SK-N-SH treated with all-trans-retinoic acid at 6 μM for 48 hours (cell line): ENCODE results near the gene ATP11A.

ENCODE experiments used
- ATAC-seq: fragments of 200-7000 bp; cut with Tn5 transposase; 3 replicates; pipeline ENCODE4 v1.9.1; 2020; ENCODE audit warnings: mild to moderate bottlenecking, moderate library complexity
- ARNTL ChIP-seq: fragments of 450-650 bp; formaldehyde crosslinking; IDR thresholded peaks from 2 replicates; pipeline ENCODE4 v1.5.0; 2020; ENCODE audit warnings: low read depth, mild to moderate bottlenecking, moderate library complexity, borderline replicate concordance
- BACH2 ChIP-seq: fragments of 250-450 bp; sonication (Bioruptor Pico); IDR thresholded peaks from 2 replicates; pipeline ENCODE4 v1.9.0; 2021; ENCODE audit warnings: mild to moderate bottlenecking, borderline replicate concordance
- CREB5 ChIP-seq: fragments of 250-450 bp; sonication (Bioruptor Pico); IDR thresholded peaks from 2 replicates; pipeline ENCODE4 v1.5.1; 2020; ENCODE audit warnings: low read depth, mild to moderate bottlenecking, moderate library complexity
- CSDC2 ChIP-seq: fragments of 250-450 bp; sonication (Bioruptor Pico); IDR thresholded peaks from 2 replicates; pipeline ENCODE4 v1.5.0; 2020; ENCODE audit warnings: mild to moderate bottlenecking, moderate library complexity
- CSRNP3 ChIP-seq: fragments of 250-450 bp; sonication (Bioruptor Pico); IDR thresholded peaks from 2 replicates; pipeline ENCODE4 v1.5.1; 2021; ENCODE audit warnings: mild to moderate bottlenecking, moderate library complexity
- ESRRG ChIP-seq: fragments of 250-450 bp; sonication (Bioruptor Pico); IDR thresholded peaks from 2 replicates; pipeline ENCODE4 v1.6.1; 2021; ENCODE audit warnings: mild to moderate bottlenecking
- GLIS3 ChIP-seq: fragments of 250-450 bp; sonication (Bioruptor Pico); IDR thresholded peaks from 2 replicates; pipeline ENCODE4 v1.5.0; 2020; ENCODE audit warnings: mild to moderate bottlenecking, moderate library complexity
- ISL1 ChIP-seq: fragments of 250-450 bp; sonication (Bioruptor Pico); IDR thresholded peaks from 2 replicates; pipeline ENCODE4 v2.1.2; 2022; ENCODE audit warnings: mild to moderate bottlenecking, moderate library complexity
- POU6F1 ChIP-seq: fragments of 250-450 bp; sonication (Bioruptor Pico); IDR thresholded peaks from 2 replicates; pipeline ENCODE4 v1.8.0; 2021; ENCODE audit warnings: low read depth, mild to moderate bottlenecking, moderate library complexity, borderline replicate concordance
- PPARA ChIP-seq: fragments of 250-450 bp; sonication (Bioruptor Pico); IDR thresholded peaks from 2 replicates; pipeline ENCODE4 v1.5.0; 2020; ENCODE audit warnings: mild to moderate bottlenecking, borderline replicate concordance
- RARB ChIP-seq: fragments of 250-450 bp; sonication (Bioruptor Pico); IDR thresholded peaks from 2 replicates; pipeline ENCODE4 v1.8.0; 2021; ENCODE audit warnings: mild to moderate bottlenecking, moderate library complexity
- SNAI2 ChIP-seq: fragments of 250-450 bp; sonication (Bioruptor Pico); IDR thresholded peaks from 2 replicates; pipeline ENCODE4 v1.5.0; 2020; ENCODE audit warnings: mild to moderate bottlenecking, moderate library complexity
- TCF4 ChIP-seq: fragments of 250-450 bp; sonication (Bioruptor Pico); IDR thresholded peaks from 2 replicates; pipeline ENCODE4 v1.8.0; 2021; ENCODE audit warnings: mild to moderate bottlenecking, moderate library complexity, borderline replicate concordance
- TOX ChIP-seq: fragments of 250-450 bp; sonication (Bioruptor Pico); IDR thresholded peaks from 2 replicates; pipeline ENCODE4 v1.8.0; 2021; ENCODE audit warnings: mild to moderate bottlenecking, moderate library complexity, borderline replicate concordance
- TSHZ2 ChIP-seq: fragments of 250-450 bp; sonication (Bioruptor Pico); IDR thresholded peaks from 2 replicates; pipeline ENCODE4 v1.5.0; 2020; ENCODE audit warnings: mild to moderate bottlenecking, moderate library complexity
- ZC3H10 ChIP-seq: fragments of 250-450 bp; sonication (Bioruptor Pico); IDR thresholded peaks from 2 replicates; pipeline ENCODE4 v1.5.1; 2021; ENCODE audit warnings: mild to moderate bottlenecking, moderate library complexity
- ZFP3 ChIP-seq: fragments of 250-450 bp; sonication (Bioruptor Pico); IDR thresholded peaks from 2 replicates; pipeline ENCODE4 v1.5.0; 2020; ENCODE audit warnings: mild to moderate bottlenecking, moderate library complexity
- ZFP30 ChIP-seq: fragments of 450-650 bp; formaldehyde crosslinking; IDR thresholded peaks from 2 replicates; pipeline ENCODE4 v1.5.0; 2022; ENCODE audit warnings: mild to moderate bottlenecking, moderate library complexity
- ZNF565 ChIP-seq: fragments of 450-650 bp; formaldehyde crosslinking; conservative IDR thresholded peaks from 2 replicates; pipeline ENCODE4 v1.5.0; 2020; ENCODE audit warnings: low read depth, mild to moderate bottlenecking, moderate library complexity
- ZNF70 ChIP-seq: fragments of 450-650 bp; formaldehyde crosslinking; IDR thresholded peaks from 2 replicates; pipeline ENCODE4 v1.5.0; 2020; ENCODE audit warnings: mild to moderate bottlenecking, moderate library complexity
- ZNF8 ChIP-seq: fragments of 450-650 bp; formaldehyde crosslinking; IDR thresholded peaks from 2 replicates; pipeline ENCODE4 v1.5.0; 2020; ENCODE audit warnings: mild to moderate bottlenecking, moderate library complexity

The ATP11A gene

GRCh38 chr13:112668924-112669323 lies 20.9 kb upstream of the ATP11A start:
- TF ChIP-seq BACH2: no peak
- ATAC-seq: no peak

- ATAC-seq: no peak; the same call in 1 of the 3 replicates
- TF ChIP-seq ZFP30 (CRISPR knock-in tag) (no peak), GLIS3 (CRISPR knock-in tag) (no peak), RARB (CRISPR knock-in tag) (no peak), ZNF70 (CRISPR knock-in tag) (no peak), ZNF565 (CRISPR knock-in tag) (no peak), POU6F1 (CRISPR knock-in tag) (no peak), TCF4 (CRISPR knock-in tag) (no peak), CSDC2 (CRISPR knock-in tag) (no peak), CSRNP3 (CRISPR knock-in tag) (no peak), ZFP3 (CRISPR knock-in tag) (no peak), SNAI2 (CRISPR knock-in tag) (no peak), TOX (CRISPR knock-in tag) (no peak)
Measured at GRCh38 chr13:112669881-112670499, 19.8 kb upstream of the ATP11A start.

- TF ChIP-seq ESRRG (CRISPR knock-in tag): no peak
- no peak for TF ChIP-seq BACH2
- TF ChIP-seq POU6F1 (CRISPR knock-in tag): no peak
- no peak for TF ChIP-seq PPARA
- ATAC-seq: no peak
Measured at GRCh38 chr13:112670864-112671263, 19.0 kb upstream of the ATP11A start.

GRCh38 chr13:112671359-112671758 lies 18.5 kb upstream of the ATP11A start:
- ATAC-seq: no peak
- TF ChIP-seq ARNTL (CRISPR knock-in tag) (no peak), TSHZ2 (CRISPR knock-in tag) (no peak), ZNF8 (CRISPR knock-in tag) (no peak), CREB5 (CRISPR knock-in tag) (no peak), ZC3H10 (no peak), ZNF70 (CRISPR knock-in tag) (no peak), ESRRG (CRISPR knock-in tag) (no peak), CSRNP3 (CRISPR knock-in tag) (no peak), GLIS3 (CRISPR knock-in tag) (no peak), ZNF565 (CRISPR knock-in tag) (no peak), ISL1 (no peak), ZFP3 (CRISPR knock-in tag) (no peak)
